Activated T-cell treated with anti-CD3 and anti-CD28 coated beads for 24 hours (primary cell): ENCODE results near the gene C16orf87.
A peak's percentile ranks its signal among the peaks of the same experiment; 100 is the strongest.
"Not testable (repeated sequence)": the region's sequence is repeated elsewhere in the genome, so short reads cannot be mapped to it uniquely, and the experiment has no call there.

Experiments
- DNase-seq: peaks from one replicate; pipeline ENCODE4 v3.0.0-alpha.2; 2020; ENCODE audit warnings: low read depth

The C16orf87 gene, protein sequence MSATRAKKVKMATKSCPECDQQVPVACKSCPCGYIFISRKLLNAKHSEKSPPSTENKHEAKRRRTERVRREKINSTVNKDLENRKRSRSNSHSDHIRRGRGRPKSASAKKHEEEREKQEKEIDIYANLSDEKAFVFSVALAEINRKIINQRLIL

DNA sequence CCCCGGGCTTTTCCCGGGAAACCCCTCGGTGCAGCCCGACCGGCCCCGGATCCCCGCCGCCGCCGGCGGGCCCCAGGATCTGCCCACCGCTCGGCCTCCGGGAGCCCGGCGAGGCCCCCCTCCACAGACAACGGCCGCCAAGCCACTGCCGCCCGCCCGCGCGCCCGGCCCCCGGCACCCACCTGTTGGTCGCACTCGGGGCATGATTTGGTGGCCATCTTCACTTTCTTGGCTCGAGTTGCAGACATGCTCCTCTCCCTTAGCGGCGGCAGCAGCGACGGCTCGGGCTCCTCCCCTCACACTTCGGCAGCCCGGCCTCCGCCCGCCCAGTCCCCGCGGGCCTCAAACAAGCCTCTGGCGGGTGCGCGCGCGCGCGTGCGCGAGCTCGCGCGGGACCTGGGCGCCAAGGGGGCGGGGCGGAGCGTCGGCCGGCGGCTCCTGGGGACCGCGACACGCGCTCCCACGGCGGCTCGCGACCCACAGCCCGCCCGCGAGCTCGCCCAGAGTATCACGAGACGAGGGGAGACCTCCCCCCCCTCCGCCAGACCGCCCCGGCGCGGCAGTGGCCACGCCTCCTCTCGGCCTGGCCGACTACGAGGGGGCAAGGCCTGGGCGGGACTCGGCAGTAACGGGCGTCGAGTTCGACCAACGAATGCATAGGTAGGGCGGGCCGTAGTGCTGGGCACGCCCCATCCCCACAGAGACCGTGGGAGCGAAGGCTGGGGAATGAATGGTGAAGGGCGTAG is at the start of gene C16orf87:
C16orf87 (minus strand) TSS at position 279 of the 746 bp plus-strand sequence; CDS start at position 248, 31 bp downstream.
- DNase-seq: peak; percentile 85

DNA sequence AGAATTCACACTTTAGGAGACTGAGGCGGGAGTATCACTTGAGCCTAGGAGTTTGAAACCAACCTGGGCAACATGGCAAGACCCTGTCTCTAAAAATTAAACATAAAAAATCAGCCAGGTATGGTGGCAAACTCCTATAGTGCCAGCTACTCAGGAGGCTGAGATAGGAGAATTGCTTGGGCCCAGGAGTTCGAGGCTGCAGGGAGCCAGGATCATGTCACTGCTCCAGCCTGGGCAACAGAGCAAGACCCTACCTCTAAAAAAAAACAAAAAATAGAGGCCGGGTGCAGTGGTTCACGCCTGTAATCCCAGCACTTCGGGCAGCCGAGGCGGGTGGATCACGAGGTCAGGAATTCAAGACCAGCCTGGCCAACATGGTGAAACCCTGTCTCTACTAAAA is 44.3 kb upstream of the C16orf87 start:
- DNase-seq: no peak

DNA sequence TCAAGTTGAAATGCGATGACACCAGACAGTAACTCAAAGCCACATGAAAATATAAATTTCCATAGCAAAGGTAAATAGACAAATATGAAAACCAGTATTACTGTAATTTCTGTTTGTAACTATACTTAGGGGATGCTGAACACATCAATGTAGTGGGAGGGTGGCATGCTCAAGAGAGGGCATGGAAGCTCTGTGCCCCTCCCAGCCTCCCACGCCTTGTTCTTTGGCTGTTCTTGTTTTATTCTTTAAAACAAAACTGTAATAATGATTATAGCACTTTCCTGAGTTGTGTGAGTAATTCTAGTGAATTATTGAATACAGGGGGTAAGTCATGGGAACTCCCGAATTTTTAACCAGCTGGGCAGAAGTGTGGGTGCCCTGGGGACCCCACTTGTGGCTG is 42.2 kb upstream of the C16orf87 start:
- no peak for DNase-seq

DNA sequence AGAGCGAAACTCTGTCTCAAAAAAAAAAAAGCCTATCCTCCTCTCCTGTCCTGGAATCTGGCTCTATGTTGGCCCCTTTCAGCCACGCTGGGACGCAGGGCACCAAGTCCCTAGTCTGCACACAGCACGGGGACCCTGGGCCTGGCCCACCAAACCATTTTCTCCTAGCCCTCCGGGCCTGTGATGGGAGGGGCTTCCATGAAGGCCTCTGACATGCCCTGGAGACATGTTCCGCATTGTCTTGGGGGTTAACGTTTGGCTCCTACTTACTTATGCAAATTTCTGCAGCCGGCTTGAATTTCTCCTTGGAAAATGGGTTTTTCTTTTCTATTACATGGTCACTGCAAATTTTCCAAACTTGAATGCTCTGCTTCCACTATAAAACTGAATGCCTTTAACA is 40.6 kb upstream of the C16orf87 start:
- DNase-seq: no peak

DNA sequence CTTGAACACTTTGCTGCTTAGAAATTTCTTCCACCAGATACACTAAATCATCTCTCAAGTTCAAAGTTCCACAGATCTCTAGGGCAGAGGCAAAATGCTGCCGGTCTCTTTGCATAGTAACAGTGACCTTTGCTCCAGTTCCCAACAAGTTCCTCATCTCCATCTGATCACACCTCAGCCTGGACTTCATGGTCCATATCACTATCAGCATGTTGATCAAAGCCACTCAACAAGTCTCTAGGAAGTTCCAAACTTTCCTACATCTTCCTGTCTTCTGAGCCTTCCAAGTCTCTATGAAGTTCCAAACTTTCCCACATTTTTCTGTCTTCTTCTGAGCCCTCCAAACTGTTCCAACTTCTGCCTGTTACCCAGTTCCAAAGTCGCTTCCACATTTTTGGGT is 37.9 kb upstream of the C16orf87 start:
- DNase-seq: not testable (repeated sequence)

DNA sequence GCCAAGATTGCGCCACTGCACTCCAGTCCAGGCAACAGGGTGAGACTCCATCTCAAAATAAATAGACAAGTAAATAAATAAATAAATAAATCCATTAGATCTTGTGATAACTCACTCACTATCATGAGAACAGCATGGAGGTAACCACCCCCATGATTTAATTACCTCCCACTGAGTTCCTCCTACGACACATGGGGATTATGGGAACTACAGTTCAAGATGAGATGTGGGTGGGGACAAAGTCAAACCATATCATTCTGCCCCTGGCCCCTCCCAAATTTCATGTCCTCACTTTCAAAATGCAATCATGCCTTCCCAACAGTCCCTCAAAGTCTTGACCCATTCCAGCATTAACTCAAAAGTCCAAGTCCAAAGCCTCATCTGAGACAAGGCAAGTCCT is 36.5 kb upstream of the C16orf87 start:
- DNase-seq: not testable (repeated sequence)

DNA sequence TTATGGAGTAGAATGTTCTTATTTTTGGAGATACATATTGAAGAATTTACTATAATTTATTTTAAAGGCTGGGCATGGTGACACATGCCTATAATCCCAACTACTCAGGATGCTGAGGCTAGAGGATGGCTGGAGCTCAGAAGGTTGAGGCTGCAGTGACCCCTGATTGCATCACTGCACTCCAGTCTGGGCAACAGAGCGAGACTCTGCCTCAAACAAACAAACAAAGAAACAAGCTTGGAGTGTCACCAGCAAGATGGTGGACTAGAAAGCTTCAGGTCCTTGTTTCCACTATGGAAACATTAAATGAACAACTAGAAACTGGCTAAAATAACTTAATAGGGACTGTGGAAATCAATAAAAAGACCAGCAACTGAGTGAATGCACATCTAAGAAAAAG is 35.3 kb upstream of the C16orf87 start:
- DNase-seq: no peak

DNA sequence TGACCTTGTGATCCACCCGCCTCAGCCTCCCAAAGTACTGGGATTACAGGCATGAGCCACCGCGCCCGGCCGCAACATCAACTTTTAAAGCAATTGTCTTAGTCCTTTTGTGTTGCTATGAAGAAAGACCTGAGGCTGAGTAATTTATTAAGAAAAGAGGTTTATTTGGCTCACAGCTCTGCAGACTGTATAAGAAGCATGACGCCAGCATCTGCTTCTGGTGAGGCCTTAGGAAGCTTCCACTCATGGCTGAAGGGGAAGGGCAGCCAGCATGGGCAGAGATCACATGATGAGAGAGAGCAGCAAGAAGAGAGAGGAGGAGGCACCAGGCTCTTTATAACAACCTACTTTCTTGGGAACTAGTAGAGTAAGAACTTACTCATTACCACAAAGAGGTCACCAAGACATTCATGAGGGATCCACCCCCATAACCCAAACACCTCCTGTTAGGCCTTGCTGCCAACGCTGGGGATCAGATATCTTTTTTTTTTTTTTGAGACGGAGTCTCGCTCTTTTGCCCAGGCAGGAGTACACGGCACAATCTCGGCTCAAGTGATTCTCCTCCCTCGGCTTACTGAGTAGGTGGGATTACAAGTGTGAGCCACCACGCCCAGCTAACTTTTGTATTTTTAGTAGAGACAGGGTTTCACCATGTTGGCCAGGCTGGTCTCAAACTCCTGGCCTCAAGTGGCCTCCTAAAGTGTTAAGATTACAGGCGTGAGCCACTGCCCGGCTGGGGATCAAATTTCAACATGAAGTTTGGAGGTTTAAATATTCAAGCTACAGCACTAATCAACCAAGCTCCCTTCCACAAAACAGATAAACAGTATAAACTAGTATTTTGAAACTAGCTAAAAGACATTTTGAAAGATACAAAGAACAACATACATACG is 31.8 kb upstream of the C16orf87 start:
- no peak for DNase-seq

DNA sequence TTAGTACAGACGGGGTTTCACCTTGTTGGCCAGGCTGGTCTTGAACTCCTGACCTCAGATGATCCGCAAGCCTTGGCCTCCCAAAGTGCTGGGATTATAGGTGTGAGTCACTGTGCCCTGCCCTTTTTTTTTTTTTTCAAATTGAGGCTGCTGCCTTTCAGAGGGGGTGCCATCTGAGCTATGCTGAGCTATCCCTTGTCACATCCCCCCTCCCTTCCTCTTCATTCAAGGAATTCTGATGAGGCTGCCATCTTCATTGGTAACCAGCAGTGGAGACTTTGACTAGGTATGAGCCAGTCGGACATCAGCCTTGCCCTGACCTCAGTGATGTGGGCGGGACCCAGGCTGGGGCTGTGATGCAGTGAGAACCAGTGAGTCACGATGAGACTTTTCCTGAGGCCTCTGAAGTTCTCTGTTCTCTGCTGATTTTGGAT is 28.8 kb upstream of the C16orf87 start:
- peak; percentile 15 for DNase-seq

DNA sequence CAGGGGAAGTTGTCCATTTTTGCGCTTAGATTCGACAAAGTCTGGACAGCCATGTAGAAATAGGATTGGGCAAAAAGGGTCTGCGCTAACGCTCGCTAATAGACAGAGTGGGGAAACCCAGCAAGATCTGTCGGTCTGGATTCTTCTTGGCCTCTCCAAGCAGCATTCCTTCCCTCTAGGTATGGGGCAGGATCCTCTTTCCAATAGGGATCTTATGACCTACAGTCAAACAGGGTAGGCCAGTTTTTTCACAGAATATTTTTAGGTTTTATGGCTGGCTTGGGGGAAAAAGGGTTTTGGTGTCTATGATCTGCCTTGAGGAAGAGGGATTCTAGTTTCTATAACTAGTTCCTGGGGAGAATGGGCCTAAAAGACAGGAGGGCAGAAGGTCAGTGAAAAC is 27.2 kb upstream of the C16orf87 start:
- no peak for DNase-seq

DNA sequence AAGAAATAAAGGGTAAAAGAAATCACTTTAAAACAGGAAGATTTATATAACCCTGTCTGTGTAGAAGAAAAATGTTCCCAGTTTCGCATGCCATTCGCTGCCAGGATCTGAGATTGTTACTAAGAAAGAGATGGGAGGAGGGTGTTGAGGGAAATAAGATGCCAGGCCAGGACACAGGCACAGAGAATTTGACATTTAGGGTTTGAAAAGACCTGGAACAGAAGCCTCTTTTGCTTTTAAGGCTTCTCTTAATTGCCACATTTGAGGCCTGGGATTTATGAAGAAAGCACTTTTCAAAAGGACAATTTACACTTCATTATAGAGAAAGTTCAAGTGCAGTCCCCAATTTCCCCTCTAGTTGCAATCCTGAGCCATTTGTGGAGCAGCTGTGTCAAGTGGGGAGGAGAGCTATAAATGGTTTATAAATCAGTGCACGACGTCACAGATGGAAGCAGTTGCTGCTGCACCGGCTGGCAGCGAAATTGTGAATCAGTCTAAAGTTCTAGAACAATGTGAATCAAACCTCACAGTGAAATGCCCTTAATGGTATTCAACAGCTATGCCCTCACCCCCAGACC is 26.5 kb upstream of the C16orf87 start:
- DNase-seq: no peak

DNA sequence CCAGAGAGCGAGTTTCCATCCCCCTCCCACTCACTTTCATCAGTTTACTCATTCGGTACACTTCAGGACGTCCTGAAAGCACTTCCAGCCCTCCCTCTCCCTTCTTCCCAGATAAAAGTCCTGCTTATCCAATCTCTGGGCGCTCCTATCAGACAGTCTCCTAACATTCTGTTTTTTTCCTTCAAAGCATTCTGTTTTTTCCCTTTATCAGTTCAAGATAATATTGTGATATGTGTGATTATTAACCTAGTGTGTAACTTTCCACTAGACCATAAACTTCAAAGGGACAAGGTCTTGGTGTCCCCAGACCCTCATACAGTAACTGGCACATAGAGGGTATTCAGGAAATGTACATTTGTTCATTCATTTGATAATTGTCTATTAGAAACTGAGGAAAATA is 24.4 kb upstream of the C16orf87 start:
- no peak for DNase-seq

DNA sequence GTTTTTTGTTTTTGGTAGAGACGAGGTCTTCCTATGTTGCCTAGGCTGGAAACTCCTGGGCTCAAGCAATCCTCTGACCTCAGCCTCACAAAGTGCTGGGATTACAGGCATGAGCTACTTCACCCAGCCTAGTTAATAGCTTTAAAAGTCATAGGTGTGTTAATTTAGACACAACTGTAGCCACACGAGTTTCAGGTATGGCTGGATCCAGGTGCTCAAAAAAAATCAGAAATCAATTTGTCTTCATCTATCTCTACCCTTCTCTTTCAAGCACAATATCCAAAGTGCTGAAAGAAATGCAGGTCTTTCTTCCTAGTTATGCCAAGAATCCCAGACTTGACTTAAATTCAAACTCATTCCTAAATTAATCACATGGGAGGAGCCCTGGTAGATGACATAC is 23.9 kb upstream of the C16orf87 start:
- no peak for DNase-seq

DNA sequence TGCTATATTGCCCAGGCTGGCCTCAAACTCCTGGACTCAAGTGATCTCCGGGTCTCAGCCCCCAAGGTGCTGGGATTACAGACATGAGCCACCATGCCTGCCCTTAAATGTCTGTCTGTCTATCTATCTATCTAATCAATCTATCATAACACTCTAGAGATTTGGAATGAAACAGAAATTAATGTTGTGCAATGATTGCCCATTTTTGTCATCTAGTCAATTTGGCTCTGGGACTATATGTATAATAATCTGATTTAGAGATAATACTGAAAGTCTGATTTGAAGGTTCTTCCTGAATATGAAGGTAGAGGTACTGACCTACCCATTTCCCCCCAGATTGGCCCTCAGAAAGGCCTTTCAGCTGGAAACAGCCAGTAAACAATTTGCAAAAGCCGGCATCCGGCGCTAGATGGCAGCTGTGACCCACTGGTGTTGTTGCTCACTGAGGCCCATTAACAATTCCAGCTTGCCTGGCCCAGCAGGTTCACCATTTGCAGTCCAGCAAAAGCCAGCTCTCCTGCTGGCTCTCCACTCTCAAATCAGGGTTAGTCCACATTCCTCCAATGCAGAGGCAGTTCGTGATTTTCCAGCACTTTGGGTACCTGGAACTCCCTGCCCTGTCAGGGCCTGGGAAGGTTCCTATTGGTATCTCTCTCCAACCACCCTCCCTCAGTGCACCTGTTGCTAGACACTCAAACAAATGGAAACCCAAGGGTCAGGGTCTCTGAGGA is 22.9 kb upstream of the C16orf87 start:
- DNase-seq: peak; percentile 40

DNA sequence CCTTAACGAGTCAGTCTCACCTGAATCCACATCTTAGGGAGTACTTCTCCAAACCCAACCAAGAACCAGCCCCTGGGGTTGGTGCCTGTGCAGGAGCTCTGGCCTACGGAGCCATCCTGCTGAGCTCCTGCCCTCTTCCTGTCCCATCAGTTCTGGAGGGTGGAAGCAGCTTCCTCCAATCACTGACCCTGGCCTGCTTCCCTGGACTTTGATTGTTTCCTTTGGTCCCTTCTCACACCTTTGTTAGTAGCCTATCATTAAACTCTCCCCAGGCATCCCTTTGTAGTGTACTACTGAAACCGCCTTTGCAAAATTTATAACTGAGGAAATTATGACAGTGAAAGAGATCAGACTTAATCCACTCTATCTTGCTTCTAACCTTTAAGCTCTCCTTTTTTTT is 21.1 kb upstream of the C16orf87 start:
- DNase-seq: no peak

DNA sequence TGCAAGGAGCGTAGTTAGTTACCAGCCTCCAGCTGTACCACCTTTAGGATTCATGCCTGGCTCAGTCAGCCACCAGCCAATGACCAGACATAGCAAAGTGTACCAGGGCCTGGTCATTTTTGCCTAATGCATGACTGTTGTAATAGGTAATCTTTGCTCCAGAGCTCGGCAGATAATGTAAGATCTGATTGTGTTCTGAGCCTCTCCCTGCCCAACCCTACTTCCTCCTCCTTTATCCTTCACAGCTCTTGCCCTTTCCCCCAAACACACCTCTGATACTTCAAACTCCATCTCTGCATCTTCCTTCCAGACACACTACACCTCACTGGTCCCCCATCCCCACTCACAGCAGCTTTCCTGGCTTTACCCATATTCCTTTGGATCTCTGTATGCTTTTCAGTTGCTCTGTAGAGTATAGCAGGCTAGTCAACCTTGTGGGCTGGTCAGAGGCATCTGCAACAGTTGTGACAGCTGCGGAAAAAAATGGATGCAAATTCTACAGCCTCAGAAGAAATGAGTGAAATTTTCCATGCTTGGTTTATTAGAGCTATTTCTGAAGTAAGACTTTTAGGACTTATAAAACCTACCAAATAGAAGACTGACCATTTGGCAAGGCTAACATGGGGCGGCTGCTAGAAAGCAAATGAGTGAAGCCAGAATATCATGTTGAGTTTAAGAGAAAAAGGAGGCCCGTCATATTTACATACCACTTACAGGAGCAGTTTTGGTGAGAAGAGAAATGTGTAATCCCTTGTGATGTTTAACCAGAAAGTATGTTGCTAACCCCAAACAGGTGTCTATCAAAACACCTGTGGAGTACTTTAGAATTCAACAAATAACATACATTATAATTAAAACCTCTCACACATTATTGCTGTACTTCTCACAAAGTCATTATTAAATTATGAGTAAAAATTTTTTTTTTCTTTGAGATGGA is 19.9 kb upstream of the C16orf87 start:
- DNase-seq: no peak

DNA sequence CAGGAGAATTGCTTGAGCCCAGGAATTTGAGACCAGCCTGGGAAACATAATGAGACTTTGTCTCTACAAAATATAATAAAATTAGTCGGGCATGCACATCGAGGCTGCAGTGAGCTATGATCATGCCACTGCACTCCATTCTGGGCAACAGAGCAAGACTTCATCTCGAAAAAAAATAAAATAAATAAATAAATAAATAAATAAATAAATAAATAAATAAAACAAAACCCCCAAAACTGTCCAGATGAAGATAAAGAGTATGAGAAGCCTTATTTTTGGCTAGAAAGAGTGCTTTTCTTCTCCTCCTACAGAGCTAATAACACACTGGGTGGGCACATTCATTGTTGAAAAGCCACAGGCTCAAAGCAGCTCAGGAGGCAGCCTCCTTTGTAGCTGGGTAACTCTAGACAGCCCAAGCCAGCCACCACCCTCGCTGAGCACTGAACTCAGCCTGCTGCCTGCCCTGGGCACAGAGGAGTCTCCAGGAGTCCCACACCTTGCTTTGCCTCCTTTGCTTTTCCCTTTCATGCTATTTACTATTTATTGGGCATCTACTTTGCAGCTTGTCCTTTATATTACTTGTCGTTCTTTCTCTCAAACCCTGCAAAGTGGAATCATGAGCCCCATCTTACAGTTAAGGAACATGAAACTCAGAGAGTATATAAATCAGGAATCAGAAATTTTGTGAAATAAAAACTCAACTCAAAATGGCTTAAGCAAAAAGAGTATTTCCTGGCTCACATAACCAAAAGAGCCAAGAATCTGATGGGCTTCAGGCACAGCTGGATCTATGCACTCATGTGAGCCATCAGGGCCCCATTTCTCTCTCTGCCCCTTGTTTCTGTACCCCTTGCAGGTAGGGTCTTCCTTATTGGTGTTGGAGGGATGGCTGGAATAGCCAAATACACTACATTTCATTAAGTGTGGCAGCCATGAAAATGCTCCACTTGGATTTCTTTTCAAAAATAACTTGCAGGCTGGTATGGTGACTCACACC is 18.1 kb upstream of the C16orf87 start:
- no peak for DNase-seq

DNA sequence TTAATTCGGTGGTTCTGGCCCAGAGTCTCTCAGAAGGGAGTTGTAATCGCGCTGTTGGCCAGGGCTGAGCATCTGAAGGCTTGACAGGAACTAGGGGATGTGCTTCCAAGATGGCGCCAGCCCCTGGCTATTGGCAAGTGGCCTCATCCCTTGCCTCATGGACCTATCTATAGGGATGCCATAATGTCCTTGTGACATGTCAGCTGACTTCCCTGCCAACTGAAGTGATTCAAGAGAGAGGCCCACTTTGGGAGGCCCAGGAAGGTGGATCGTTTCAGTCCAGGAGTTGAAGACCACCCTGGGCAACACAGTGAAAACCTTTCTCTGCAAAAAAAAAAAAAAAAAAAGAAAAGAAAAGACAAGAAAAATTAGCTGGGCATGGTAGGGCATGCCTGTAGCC is 15.0 kb upstream of the C16orf87 start:
- no peak for DNase-seq

DNA sequence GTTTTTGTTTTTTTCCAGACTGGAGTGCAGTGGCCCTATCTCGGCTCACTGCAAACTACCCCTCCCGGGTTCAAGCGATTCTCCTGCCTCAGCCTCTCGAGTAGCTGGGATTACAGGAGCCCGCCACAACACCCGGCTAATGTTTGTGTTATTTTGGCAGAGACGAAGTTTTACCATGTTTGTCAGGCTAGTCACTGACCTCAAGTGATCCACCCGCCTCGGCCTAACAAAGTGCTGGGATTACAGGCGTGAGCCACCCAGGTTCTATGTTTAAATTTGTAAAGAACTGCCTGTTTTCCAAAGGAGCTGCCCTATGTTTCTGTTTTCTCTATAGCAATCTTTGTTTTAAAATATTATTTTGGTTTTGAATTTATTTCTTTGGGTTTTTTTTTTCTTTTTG is 13.8 kb upstream of the C16orf87 start:
- DNase-seq: no peak
